ENCODE measurements around the gene HCST.
A peak's percentile ranks its signal among the peaks of the same experiment; 100 is the strongest.

HCST gene

GRCh38 chr19:35889370-35890112 is 12.8 kb upstream of the HCST start (continued):
- TF ChIP-seq, protein P1, sequence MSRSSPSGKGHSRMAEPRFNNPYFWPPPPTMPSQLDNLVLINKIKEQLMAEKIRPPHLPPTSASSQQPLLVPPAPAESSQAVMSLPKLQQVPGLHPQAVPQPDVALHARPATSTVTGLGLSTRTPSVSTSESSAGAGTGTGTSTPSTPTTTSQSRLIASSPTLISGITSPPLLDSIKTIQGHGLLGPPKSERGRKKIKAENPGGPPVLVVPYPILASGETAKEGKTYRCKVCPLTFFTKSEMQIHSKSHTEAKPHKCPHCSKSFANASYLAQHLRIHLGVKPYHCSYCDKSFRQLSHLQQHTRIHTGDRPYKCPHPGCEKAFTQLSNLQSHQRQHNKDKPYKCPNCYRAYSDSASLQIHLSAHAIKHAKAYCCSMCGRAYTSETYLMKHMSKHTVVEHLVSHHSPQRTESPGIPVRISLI (tag by site-specific recombination; IDR thresholded peaks at IDR 0.05) = no peak
- TF ChIP-seq ZNF776 (tag by site-specific recombination; IDR thresholded peaks at IDR 0.05; ENCODE audit: borderline replicate concordance) (no peak), ZIC2 (tag by site-specific recombination; IDR thresholded peaks at IDR 0.05) (no peak), ZNF544 (tag by site-specific recombination; IDR thresholded peaks at IDR 0.05) (no peak), GLIS2 (tag by site-specific recombination; IDR thresholded peaks at IDR 0.05) (peak; percentile 26; the same call in 1 of the 2 replicates), ZNF549 (tag by site-specific recombination; IDR thresholded peaks at IDR 0.05) (no peak), ZNF391 (tag by site-specific recombination; IDR thresholded peaks at IDR 0.05; ENCODE audit: borderline replicate concordance, low read depth) (no peak), ZNF394 (tag by site-specific recombination; IDR thresholded peaks at IDR 0.05; ENCODE audit: borderline replicate concordance) (no peak), GFI1B (tag by site-specific recombination; IDR thresholded peaks at IDR 0.05) (0 out of 2 replicates have a peak, but pooled peaks have one; percentile 21), ZNF488 (tag by site-specific recombination; IDR thresholded peaks at IDR 0.05) (no peak), ZNF529 (tag by site-specific recombination; IDR thresholded peaks at IDR 0.05; ENCODE audit: insufficient replicate concordance) (no peak), ZNF292 (tag by site-specific recombination; IDR thresholded peaks at IDR 0.05; ENCODE audit: borderline replicate concordance, low read depth) (no peak), ZBTB7A (tag by site-specific recombination; IDR thresholded peaks at IDR 0.05; ENCODE audit: low read depth) (peak; percentile 72; the same call in 1 of the 2 replicates), WT1 (tag by site-specific recombination; IDR thresholded peaks at IDR 0.05) (no peak), ZNF302 (tag by site-specific recombination; IDR thresholded peaks at IDR 0.05; ENCODE audit: low read depth) (no peak), YY2 (tag by site-specific recombination; IDR thresholded peaks at IDR 0.05) (no peak), SP7 (tag by site-specific recombination; IDR thresholded peaks at IDR 0.05) (no peak), ZNF146 (tag by site-specific recombination; IDR thresholded peaks at IDR 0.05) (no peak), ZNF530 (tag by site-specific recombination; IDR thresholded peaks at IDR 0.05; ENCODE audit: low read depth) (no peak), ZNF830 (tag by site-specific recombination; IDR thresholded peaks at IDR 0.05; ENCODE audit: low read depth) (no peak), ZFP41 (tag by site-specific recombination; IDR thresholded peaks at IDR 0.05; ENCODE audit: borderline replicate concordance) (no peak), ZNF670 (tag by site-specific recombination; IDR thresholded peaks at IDR 0.05; ENCODE audit: low read depth) (no peak), REST (tag by site-specific recombination; IDR thresholded peaks at IDR 0.05) (no peak), ZNF157 (tag by site-specific recombination; IDR thresholded peaks at IDR 0.05) (no peak), ZEB2 (tag by site-specific recombination; IDR thresholded peaks at IDR 0.05) (peak; percentile 70; the same call in 1 of the 2 replicates), ZNF639 (tag by site-specific recombination; IDR thresholded peaks at IDR 0.05) (no peak), TRIM28 (IDR thresholded peaks at IDR 0.05; ENCODE audit: borderline replicate concordance, low read length) (no peak)
- TF ChIP-seq, protein P2, sequence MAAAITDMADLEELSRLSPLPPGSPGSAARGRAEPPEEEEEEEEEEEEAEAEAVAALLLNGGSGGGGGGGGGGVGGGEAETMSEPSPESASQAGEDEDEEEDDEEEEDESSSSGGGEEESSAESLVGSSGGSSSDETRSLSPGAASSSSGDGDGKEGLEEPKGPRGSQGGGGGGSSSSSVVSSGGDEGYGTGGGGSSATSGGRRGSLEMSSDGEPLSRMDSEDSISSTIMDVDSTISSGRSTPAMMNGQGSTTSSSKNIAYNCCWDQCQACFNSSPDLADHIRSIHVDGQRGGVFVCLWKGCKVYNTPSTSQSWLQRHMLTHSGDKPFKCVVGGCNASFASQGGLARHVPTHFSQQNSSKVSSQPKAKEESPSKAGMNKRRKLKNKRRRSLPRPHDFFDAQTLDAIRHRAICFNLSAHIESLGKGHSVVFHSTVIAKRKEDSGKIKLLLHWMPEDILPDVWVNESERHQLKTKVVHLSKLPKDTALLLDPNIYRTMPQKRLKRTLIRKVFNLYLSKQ (tag by site-specific recombination; IDR thresholded peaks at IDR 0.05; ENCODE audit: borderline replicate concordance) = no peak
- TF ChIP-seq, protein P3, sequence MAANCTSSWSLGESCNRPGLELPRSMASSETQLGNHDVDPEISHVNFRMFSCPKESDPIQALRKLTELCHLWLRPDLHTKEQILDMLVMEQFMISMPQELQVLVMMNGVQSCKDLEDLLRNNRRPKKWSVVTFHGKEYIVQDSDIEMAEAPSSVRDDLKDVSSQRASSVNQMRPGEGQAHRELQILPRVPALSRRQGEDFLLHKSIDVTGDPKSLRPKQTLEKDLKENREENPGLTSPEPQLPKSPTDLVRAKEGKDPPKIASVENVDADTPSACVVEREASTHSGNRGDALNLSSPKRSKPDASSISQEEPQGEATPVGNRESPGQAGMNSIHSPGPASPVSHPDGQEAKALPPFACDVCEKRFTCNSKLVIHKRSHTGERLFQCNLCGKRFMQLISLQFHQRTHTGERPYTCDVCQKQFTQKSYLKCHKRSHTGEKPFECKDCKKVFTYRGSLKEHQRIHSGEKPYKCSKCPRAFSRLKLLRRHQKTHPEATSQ (tag by site-specific recombination; IDR thresholded peaks at IDR 0.05) = no peak

Data from HEK293 (cell line).